ENCODE results near the gene CASP9.

- TF ChIP-seq CTCF (IDR thresholded peaks at IDR 0.05) = no peak
- TF ChIP-seq POLR2AphosphoS5 (IDR thresholded peaks at IDR 0.05) = no peak
- TF ChIP-seq POLR2A (IDR thresholded peaks at IDR 0.05) = no peak
These were observed 26.6 kb upstream of the CASP9 start for GRCh38 chr1:15550573-15550972.
